ENCODE measurements around the gene DGKB. TPM values are rescaled to one million over a fixed set of nuclear protein-coding genes. Genes with fewer than 3 reads are reported as not detected.

Gene DGKB
- total and polyA plus RNA-seq, 8 donors, result 0.20 to 260 (median 3.2) TPM; not detected in 4

GRCh38 chr7:14148974-14149373 is 753.6 kb downstream of the DGKB start:
- intact Hi-C loops (cut with DNase I; ENCODE audit: low total_unique reads), result no loop called here
- Histone ChIP-seq H3K4me1 (no peaks in the 10 kb centered on the region), H3K36me3 (no peaks in the 10 kb centered on the region), H3K27ac (no peak overlapping the region), H3K27me3 (no peaks in the 10 kb centered on the region), H3K4me3 (no peak overlapping the region), H3K9me3 (no peaks in the 10 kb centered on the region)
- no peak for DNase-seq
- WGBS, 5 donors, result 76 to 86% (median 85%) methylated on average over 5 of the region's 5 CpGs
- TF ChIP-seq POLR2A (IDR thresholded peaks at IDR 0.05), result no peak

GRCh38 chr7:14147532-14147931 is 755.0 kb downstream of the DGKB start:
- no peak overlapping the region for H3K4me3 ChIP-seq
- no peaks in the 10 kb centered on the region for H3K36me3 ChIP-seq
- H3K27ac ChIP-seq, result no peak overlapping the region
- H3K27me3 ChIP-seq, result no peaks in the 10 kb centered on the region
- TF ChIP-seq, protein P1, sequence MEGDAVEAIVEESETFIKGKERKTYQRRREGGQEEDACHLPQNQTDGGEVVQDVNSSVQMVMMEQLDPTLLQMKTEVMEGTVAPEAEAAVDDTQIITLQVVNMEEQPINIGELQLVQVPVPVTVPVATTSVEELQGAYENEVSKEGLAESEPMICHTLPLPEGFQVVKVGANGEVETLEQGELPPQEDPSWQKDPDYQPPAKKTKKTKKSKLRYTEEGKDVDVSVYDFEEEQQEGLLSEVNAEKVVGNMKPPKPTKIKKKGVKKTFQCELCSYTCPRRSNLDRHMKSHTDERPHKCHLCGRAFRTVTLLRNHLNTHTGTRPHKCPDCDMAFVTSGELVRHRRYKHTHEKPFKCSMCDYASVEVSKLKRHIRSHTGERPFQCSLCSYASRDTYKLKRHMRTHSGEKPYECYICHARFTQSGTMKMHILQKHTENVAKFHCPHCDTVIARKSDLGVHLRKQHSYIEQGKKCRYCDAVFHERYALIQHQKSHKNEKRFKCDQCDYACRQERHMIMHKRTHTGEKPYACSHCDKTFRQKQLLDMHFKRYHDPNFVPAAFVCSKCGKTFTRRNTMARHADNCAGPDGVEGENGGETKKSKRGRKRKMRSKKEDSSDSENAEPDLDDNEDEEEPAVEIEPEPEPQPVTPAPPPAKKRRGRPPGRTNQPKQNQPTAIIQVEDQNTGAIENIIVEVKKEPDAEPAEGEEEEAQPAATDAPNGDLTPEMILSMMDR (IDR thresholded peaks at IDR 0.05), result no peak
- TF ChIP-seq POLR2AphosphoS5 (IDR thresholded peaks at IDR 0.05) (no peak), POLR2A (IDR thresholded peaks at IDR 0.05) (no peak), EP300 (IDR thresholded peaks at IDR 0.05) (no peak)
- no peak for DNase-seq
- intact Hi-C loops (cut with DNase I; ENCODE audit: low total_unique reads), result no loop called here
- WGBS, 5 donors, result 57 to 65% (median 63%) methylated on average over 2 of the region's 2 CpGs
- H3K4me1 ChIP-seq, result no peaks in the 10 kb centered on the region
- H3K9me3 ChIP-seq, result no peaks in the 10 kb centered on the region

- no peaks in the 10 kb centered on the region for H3K4me1 ChIP-seq
- TF ChIP-seq EP300 (IDR thresholded peaks at IDR 0.05), result no peak
- TF ChIP-seq POLR2A (IDR thresholded peaks at IDR 0.05), result no peak
- no peak for TF ChIP-seq POLR2AphosphoS5 (IDR thresholded peaks at IDR 0.05)
- TF ChIP-seq, protein P1 (IDR thresholded peaks at IDR 0.05), result no peak
- intact Hi-C loops (cut with DNase I; ENCODE audit: low total_unique reads), result no loop called here
- no peak for DNase-seq
- no peak overlapping the region for H3K4me3 ChIP-seq
- no peak overlapping the region for H3K27ac ChIP-seq
- no peaks in the 10 kb centered on the region for H3K27me3 ChIP-seq
- WGBS, 5 donors, result 90 to 100% (median 92%) methylated on average over 2 of the region's 2 CpGs
- H3K9me3 ChIP-seq, result no peaks in the 10 kb centered on the region
- no peaks in the 10 kb centered on the region for H3K36me3 ChIP-seq
Measured at GRCh38 chr7:14144538-14144937, 758.0 kb downstream of the DGKB start.

DNA sequence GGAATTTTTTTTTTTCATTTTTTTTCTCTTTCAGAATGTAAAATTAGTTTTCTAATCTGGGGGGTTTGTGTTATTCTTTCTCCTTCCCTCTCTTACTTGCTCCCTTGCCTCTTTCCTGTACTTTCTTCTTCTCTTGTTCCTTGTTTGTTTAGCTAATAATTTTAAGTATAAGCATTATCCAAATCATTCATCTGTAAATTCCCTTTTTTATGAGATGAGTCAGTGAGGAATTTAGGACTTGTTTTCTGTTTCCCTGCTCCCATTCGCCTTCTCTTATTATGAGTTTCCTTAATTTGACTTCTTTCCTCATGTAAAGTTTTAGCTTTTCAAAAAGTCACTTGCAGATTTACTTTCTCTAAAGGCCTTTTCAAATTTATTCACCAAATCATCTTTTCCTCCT is 758.4 kb downstream of the DGKB start:
- H3K4me1 ChIP-seq, result no peaks in the 10 kb centered on the region
- H3K4me3 ChIP-seq, result no peak overlapping the region
- no peak for DNase-seq
- no peak overlapping the region for H3K27ac ChIP-seq
- TF ChIP-seq EP300 (IDR thresholded peaks at IDR 0.05), result no peak
- TF ChIP-seq, protein P1 (IDR thresholded peaks at IDR 0.05), result no peak
- intact Hi-C loops (cut with DNase I; ENCODE audit: low total_unique reads), result no loop called here
- no peaks in the 10 kb centered on the region for H3K9me3 ChIP-seq
- no peaks in the 10 kb centered on the region for H3K36me3 ChIP-seq
- 88 to 95% (median 92%) methylated on average over 1 of the region's 1 CpG for WGBS, 5 donors
- no peaks in the 10 kb centered on the region for H3K27me3 ChIP-seq

DNA sequence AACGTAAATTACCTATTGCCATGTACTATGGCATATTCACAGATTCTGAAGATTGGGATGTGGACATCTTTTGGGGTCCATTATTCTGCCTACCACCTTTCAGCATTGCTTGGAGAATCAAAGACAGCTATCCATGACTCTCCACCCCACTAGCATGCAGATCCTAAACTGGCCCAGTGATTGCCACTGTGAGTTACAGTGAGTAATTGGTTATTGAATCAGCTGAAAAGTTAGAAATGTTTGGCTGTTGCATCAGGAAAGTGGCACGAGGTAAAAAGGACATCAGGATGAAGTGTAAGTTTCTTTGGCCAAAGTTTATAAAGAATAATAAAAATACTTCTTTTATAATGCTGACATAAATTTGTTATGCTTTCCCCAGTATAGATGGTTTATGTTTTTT is 764.9 kb downstream of the DGKB start:
- Histone ChIP-seq H3K4me1 (no peaks in the 10 kb centered on the region), H3K27ac (no peak overlapping the region), H3K9me3 (no peaks in the 10 kb centered on the region), H3K27me3 (no peaks in the 10 kb centered on the region), H3K36me3 (no peaks in the 10 kb centered on the region), H3K4me3 (no peak overlapping the region)
- WGBS, 5 donors, result 66 to 73% (median 68%) methylated on average over 2 of the region's 2 CpGs
- intact Hi-C loops (cut with DNase I; ENCODE audit: low total_unique reads), result no loop called here
- TF ChIP-seq EP300 (IDR thresholded peaks at IDR 0.05) (no peak), POLR2AphosphoS5 (IDR thresholded peaks at IDR 0.05) (no peak), POLR2A (IDR thresholded peaks at IDR 0.05) (no peak)
- TF ChIP-seq, protein P1 (IDR thresholded peaks at IDR 0.05), result no peak
- DNase-seq, result no peak

Measured in stomach (tissue), 9 donors.